ENCODE measurements around the gene ARMH4.
"Not testable (repeated sequence)": the region's sequence is repeated elsewhere in the genome, so short reads cannot be mapped to it uniquely, and the experiment has no call there.

Gene ARMH4

DNA sequence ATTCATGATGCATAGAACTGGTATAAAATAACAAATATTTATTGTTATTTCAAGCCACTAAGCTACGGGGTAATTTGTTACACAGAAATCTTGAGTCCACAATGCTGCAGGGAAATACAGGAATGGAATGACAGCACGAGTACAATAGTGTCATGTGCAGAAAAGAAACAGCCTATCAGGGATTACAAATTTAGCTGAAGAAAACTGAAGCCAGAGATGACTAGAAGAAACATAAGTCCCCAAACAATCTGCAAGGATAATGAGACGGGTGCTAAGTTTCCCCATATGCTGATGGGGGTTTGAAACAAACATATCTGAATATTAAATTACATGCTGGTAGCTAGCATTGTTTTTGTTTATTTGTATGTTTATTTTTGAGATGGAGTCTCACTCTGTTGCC is 8.9 kb downstream of the ARMH4 start:
- DNase-seq = no peak

DNA sequence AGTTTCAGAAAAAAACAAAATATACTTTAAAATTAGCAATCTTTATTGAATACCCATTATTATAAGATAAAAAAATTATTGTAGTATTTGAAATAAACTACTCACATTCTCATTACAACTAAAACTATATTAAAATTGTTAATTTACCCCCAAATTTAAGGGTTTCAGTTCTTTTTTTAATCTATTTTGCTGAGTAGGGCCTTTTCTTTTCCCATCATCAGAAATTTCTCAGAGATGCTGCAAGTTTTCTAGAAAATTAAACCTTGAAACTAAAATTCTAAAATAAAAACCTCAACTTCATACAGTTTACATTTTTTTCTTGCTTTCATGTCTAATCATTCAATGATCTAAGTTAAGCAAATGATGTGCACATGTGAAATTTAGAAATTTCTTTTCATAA is 10.1 kb downstream of the ARMH4 start:
- DNase-seq = no peak

- no peak for DNase-seq
Measured at GRCh38 chr14:58138714-58139482, 13.1 kb downstream of the ARMH4 start.

DNA sequence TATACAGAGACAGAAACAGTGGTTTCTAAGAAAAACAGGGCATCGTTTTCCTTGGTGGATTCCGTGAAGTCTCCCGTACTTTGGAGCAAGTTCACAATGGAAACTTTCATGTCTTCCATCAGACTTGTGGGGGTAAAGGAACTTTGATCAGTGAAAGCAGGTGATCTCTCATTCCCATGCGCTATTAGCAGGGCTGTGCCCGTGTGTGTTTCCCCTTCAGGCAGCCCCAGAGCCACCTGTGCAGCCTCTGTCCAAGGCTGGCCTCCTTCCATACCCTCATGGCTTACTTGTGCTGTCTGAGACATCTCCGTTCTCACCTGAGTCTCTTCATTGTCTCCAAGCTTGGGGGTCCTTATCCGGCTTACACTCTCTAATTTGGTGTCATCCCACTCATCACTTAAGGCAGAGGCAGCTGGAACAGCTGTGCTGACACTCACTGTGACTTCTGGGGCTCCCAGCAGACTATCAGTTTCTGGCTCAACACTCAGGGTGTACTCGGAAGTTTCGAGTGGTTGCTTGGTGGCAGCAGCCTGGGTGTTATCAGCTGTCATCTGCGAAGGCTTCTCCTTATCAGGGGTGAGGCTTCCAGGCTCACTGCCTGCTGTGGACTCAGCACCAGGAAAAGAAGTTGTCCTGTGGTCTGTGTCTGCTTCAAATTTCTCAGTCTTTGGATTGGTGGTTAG is 13.8 kb downstream of the ARMH4 start:
- no peak for DNase-seq

- no peak for DNase-seq
Measured at GRCh38 chr14:58133739-58134138, 18.3 kb downstream of the ARMH4 start.

GRCh38 chr14:58131386-58131785 is 20.6 kb downstream of the ARMH4 start:
- DNase-seq = no peak

DNA sequence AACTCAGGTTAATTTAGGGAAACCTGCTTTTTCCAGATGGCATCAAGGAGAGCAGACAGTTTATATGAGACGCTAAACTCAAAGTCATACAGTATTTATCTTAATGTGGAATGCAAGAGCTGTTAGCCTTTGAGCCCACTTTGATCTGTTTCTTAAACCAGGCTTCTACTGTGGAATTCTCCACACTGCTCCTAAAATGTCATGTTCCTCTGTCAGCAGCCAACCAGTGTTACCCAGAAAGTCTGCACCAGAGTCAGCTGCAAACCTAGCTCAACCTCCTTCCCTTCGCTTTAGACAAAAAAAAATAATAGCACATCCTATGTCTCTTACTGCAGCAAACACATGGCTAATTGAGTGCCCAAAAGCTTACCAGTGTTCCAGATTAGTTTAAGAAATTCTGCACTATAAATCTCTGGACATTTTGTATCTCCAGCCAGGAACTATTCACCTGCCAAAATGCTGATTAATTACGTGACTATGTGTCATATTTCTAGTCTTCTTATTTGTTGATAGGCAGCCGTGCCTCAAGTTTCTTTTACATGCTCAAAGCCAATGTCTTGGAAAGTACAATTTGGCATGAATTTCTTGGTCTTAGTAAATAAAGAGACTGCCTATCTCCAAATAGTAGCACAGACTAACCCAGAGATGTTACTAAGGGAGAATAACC is 21.8 kb downstream of the ARMH4 start:
- no peak for DNase-seq

DNA sequence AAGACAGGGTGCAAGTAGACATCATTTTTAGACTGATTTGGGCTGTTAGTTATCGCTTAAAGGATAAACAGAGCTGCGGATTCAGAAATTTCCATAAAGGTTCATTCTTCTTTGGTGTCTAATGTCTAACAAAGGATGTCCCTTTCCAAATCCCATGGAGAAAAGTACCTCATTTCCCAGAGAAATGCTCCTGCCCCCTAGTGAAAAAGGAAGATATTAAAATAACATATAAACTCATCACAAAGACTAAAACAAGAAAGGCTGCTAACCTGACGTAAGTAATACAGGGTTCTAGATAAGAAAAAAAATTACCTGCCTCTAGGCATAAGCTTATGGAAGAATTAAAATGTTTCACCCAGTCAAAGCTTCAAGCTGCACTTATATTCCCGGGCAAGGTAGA is 22.8 kb downstream of the ARMH4 start:
- no peak for DNase-seq

DNA sequence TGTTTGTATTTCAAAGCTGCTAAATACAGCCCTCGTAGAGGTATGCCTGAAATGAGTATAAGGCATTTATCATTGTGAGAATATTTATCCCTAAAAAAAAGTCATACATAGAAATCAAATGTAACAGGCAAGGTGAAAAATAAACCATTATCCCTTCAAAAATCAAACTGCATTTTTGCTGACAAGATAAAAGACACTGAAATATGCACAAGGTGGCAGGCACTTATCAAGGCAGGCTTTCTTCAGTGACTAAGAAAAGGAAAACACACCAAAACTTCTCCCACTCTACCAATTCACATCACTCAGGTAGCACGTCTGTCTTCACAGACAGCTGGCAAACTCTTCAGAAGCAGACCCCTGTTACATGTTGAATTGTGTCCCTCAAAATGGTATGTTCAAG is 23.6 kb downstream of the ARMH4 start:
- no peak for DNase-seq

DNA sequence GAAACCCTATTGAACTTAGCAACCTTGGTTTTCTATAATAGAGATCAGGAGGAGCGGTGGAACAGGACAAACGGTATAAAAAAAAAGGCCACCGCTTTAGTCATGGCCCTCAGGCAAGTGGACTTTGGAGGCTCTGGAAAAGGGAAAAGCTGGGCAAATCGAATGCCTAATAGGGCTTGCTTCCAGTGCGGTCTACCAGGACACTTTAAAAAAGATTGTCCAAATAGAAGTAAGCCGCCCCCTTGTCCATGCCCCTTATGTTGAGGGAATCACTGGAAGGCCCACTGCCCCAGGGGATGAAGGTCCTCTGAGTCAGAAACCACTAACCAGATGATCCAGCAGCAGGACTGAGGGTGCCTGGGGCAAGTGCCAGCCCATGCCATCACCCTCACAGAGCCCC is 29.5 kb downstream of the ARMH4 start:
- not testable (repeated sequence) for DNase-seq

DNA sequence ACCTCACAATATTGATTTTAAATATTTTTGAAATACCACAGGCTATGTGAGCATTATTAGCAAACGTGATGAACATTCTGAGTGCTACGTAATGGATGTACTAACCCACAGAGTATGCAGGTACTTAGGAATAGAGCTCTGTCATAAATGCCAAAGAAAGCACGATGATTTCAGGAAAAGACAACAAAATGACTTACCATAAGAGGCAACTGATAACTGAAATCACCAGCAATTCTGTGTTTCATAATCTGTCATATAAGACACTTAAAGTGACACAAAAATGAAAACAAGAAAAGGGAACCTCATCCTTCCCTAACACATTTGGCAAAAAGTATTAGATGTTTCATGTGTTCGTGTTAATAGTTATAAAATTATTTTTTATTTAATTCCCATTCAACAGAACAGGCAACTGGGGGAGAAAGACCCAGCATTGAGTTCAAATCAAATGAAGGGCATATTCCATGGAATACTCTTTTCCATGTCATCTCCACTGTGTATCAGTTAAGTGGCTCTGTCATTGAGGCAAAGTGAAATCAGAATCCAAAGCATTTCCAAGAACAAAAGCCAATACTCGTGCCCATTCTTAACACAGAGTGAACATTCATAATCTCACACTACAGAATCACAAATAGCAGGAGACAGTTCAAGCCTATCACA is 30.4 kb downstream of the ARMH4 start:
- DNase-seq = no peak

DNA sequence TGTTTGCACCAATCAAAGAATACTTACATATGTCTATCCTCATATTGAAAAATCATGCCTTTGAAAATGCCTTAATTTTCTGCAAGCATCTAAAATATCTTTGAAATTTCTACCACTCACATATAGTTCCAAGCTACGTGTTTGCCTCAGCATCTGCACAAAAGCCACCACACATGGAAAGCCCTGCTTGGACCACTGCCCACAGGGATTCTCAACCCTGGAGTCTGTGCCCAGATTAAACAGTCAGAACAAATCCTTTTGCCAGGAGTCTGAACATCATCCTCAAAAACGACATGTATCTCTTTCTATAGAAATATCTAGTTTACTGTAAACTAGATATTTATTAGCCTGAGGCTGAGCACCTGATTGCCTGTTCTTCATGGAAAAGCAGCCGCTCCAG is 32.6 kb downstream of the ARMH4 start:
- no peak for DNase-seq

GRCh38 chr14:58118097-58118815 is 33.8 kb downstream of the ARMH4 start:
- no peak for DNase-seq

GRCh38 chr14:58109744-58110143 is 42.3 kb downstream of the ARMH4 start:
- DNase-seq = no peak

GRCh38 chr14:58108717-58109116 is 43.3 kb downstream of the ARMH4 start:
- no peak for DNase-seq

DNA sequence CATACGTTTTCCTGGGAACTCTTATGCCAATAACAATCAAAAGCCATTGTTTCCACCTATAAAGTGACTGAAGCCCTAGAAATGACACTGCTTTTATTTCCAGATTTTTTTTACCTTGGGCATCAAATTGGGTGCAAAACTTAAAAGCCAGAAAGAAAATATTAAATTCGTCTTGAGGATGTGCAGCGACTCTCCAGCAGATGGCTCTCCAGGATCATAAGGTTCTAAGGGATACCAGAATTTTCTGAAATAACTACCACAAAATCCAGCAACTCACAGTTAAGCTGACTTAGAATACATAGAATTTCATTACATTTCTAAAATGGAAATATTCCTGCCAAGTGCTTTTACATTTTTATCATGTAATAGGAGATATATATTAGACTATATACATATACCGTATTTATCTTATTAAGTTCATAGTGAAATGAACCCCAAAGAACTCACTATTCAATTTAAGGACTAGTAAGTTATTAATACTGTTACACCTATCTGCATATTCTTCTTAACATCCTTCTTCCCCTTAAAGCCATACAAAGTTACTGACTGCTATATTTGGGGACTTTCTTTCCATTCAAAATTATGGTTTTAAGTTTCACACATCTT is 44.0 kb downstream of the ARMH4 start:
- no peak for DNase-seq

- no peak for DNase-seq
Measured at GRCh38 chr14:58107041-58107440, 45.0 kb downstream of the ARMH4 start.

DNA sequence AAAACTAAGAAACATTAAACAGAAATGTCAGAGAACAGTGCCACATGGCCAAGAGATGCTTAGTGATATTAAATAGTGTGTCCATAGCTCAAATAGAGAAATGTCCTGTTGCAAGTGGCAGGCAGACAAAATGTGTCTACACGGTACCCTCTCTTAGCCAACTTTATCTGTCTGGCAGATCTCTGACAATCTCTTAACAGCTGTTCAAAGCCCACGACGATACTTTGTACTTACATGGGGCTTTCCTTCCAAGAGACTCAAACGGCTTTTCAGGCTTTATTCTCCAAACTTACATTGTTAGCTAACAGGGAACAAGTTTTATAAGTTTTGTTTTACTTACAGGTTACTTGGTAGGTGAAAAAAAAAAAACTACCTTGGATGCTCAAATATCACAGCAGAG is 45.6 kb downstream of the ARMH4 start:
- no peak for DNase-seq

DNA sequence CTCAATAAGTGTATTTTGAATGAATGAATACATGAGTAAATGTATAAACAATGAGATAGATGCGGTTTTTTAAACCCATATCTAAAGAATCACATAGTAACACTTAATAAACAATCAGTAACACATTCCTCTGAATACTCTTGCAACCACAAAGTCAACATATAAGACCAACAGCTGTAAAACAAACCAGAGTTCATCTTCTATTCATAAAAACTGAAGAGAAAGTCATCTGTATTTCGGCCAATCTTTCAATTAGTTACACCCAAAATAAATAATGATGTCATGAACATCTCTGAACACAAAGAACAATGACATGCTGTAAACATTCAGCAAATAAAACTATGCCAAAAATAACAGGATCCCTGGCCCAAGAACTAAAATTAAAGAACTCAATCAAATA is 47.2 kb downstream of the ARMH4 start:
- no peak for DNase-seq

- no peak for DNase-seq
Measured at GRCh38 chr14:58100735-58101368, 51.2 kb downstream of the ARMH4 start.

GRCh38 chr14:58099682-58100081 is 52.3 kb downstream of the ARMH4 start:
- DNase-seq = no peak

DNA sequence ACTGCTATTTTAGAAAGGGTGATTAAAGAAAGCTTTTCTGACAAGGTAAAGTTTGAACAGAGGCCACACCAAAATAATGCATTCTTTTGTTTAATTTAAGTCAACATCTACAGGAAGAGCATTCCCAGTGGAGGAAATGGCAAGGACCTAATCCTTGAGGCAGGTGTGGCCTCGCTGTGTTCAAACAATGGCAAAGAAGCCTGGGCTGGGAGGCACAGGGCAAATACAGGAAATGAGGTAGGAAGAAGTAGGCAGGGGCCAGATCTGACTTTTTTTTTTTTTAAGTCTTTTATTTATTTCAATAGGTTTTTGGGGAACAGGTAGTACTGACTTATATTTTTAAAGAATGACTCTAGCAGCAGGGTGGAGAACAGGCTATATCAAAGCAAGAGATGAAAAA is 53.5 kb downstream of the ARMH4 start:
- DNase-seq = no peak
